H9 (cell line): ENCODE data around the gene DTHD1. TPM values are rescaled to one million over a fixed set of nuclear protein-coding genes. Genes with fewer than 3 reads are reported as not detected.

ENCODE experiments used
- DNase-seq: peaks from one replicate; pipeline ENCODE4 v3.0.0-alpha.2; 2017
- H2AFZ ChIP-seq: one replicate; pipeline ENCODE4 v1.6.1; 2013; ENCODE audit warnings: mild to moderate bottlenecking, low read length, control low read depth, moderate library complexity
- H2AK5ac ChIP-seq: 2 replicates; pipeline ENCODE4 v1.6.1; 2013; ENCODE audit warnings: low read length, control low read depth, mixed read lengths; ENCODE audit not compliant: insufficient read length
- H2BK120ac ChIP-seq: one replicate; pipeline ENCODE4 v1.6.1; 2013; ENCODE audit warnings: low read depth, mild to moderate bottlenecking, low read length, control low read depth, inconsistent platforms; ENCODE audit not compliant: poor library complexity, severe bottlenecking
- H2BK12ac ChIP-seq: 2 replicates; pipeline ENCODE4 v1.6.1; 2013; ENCODE audit warnings: low read length, control low read depth, mixed read lengths, low read depth; ENCODE audit not compliant: insufficient read length
- H2BK15ac ChIP-seq: 2 replicates; pipeline ENCODE4 v1.6.1; 2013; ENCODE audit warnings: low read depth, low read length, control low read depth
- H2BK20ac ChIP-seq: one replicate; pipeline ENCODE4 v1.6.1; 2013; ENCODE audit warnings: low read depth, mild to moderate bottlenecking, low read length, control low read depth, inconsistent platforms; ENCODE audit not compliant: poor library complexity, severe bottlenecking
- H2BK5ac ChIP-seq: 2 replicates; pipeline ENCODE4 v1.6.1; 2013; ENCODE audit warnings: low read length, control low read depth, mixed read lengths; ENCODE audit not compliant: insufficient read length
- H3K14ac ChIP-seq: 2 replicates; pipeline ENCODE4 v1.6.1; 2013; ENCODE audit warnings: low read length, control low read depth; ENCODE audit not compliant: insufficient read depth
- H3K18ac ChIP-seq: 2 replicates; pipeline ENCODE4 v1.6.1; 2013; ENCODE audit warnings: low read depth, mild to moderate bottlenecking, mixed read lengths, low read length, control low read depth; ENCODE audit not compliant: insufficient read length
- H3K23ac ChIP-seq: 2 replicates; pipeline ENCODE4 v1.6.1; 2013; ENCODE audit warnings: low read length, control low read depth, mixed read lengths, low read depth; ENCODE audit not compliant: insufficient read length
- H3K23me2 ChIP-seq: 2 replicates; pipeline ENCODE4 v1.6.1; 2013; ENCODE audit warnings: low read depth, mild to moderate bottlenecking, mixed read lengths, low read length, control low read depth; ENCODE audit not compliant: insufficient read length, poor library complexity, severe bottlenecking
- H3K27ac ChIP-seq: 2 replicates; pipeline ENCODE4 v1.5.1; 2013; ENCODE audit warnings: low read length, control low read depth, mixed read lengths, low read depth; ENCODE audit not compliant: insufficient read length
- H3K27me3 ChIP-seq: 2 replicates; pipeline ENCODE4 v1.6.1; 2013; ENCODE audit warnings: low read length, control low read depth, inconsistent platforms; ENCODE audit not compliant: insufficient read depth
- H3K4ac ChIP-seq: 2 replicates; pipeline ENCODE4 v1.6.1; 2013; ENCODE audit warnings: low read depth, mild to moderate bottlenecking, control low read depth, inconsistent platforms, low read length, moderate library complexity
- H3K4me1 ChIP-seq: 2 replicates; pipeline ENCODE4 v1.6.1; 2013; ENCODE audit warnings: low read length, control low read depth, inconsistent platforms; ENCODE audit not compliant: insufficient read depth
- H3K4me2 ChIP-seq: 2 replicates; pipeline ENCODE4 v1.6.1; 2013; ENCODE audit warnings: low read length, control low read depth, mixed read lengths; ENCODE audit not compliant: insufficient read length, insufficient read depth
- H3K56ac ChIP-seq: 2 replicates; pipeline ENCODE4 v1.6.1; 2013; ENCODE audit warnings: low read depth, mild to moderate bottlenecking, mixed read lengths, low read length, control low read depth; ENCODE audit not compliant: insufficient read length
- H3K79me1 ChIP-seq: 2 replicates; pipeline ENCODE4 v1.6.1; 2013; ENCODE audit warnings: low read depth, mild to moderate bottlenecking, moderate library complexity, low read length, control low read depth, inconsistent platforms; ENCODE audit not compliant: insufficient read depth, poor library complexity, severe bottlenecking
- H3K79me2 ChIP-seq: 2 replicates; pipeline ENCODE4 v1.6.1; 2013; ENCODE audit warnings: low read length, control low read depth, inconsistent platforms; ENCODE audit not compliant: insufficient read depth
- H3K9ac ChIP-seq: 2 replicates; pipeline ENCODE4 v1.6.1; 2013; ENCODE audit warnings: low read length, control low read depth, mixed read lengths; ENCODE audit not compliant: insufficient read length; ENCODE audit errors: extremely low read depth
- H3K9me3 ChIP-seq: one replicate; pipeline ENCODE4 v1.6.1; 2013; ENCODE audit warnings: low read depth, low read length, inconsistent platforms; ENCODE audit not compliant: control insufficient read depth
- H3T11ph ChIP-seq: one replicate; pipeline ENCODE4 v1.6.1; 2013; ENCODE audit warnings: mild to moderate bottlenecking, low read length, control low read depth, inconsistent platforms
- H4K20me1 ChIP-seq: one replicate; pipeline ENCODE4 v1.6.1; 2013; ENCODE audit not compliant: control insufficient read depth, insufficient read length, insufficient read depth
- H4K5ac ChIP-seq: 2 replicates; pipeline ENCODE4 v1.6.1; 2013; ENCODE audit warnings: low read depth, mild to moderate bottlenecking, mixed read lengths, low read length, control low read depth; ENCODE audit not compliant: insufficient read length
- H4K8ac ChIP-seq: replicated peaks from 2 replicates; pipeline ENCODE4 v1.6.1; 2013; ENCODE audit warnings: low read length, control low read depth, mixed read lengths, low read depth; ENCODE audit not compliant: insufficient read length
- H4K91ac ChIP-seq: 2 replicates; pipeline ENCODE4 v1.6.1; 2013; ENCODE audit warnings: low read depth, mild to moderate bottlenecking, moderate library complexity, mixed read lengths, low read length, control low read depth; ENCODE audit not compliant: insufficient read length
- H3K27ac Mint-ChIP-seq, 3 experiments: 2 replicates in 2 of 3; 3 replicates in 1 of 3; pipeline ENCODE4 v1.8.0; 2020 to 2021; ENCODE audit warnings: mixed read lengths in 3 of 3, mild to moderate bottlenecking in 1 of 3, moderate library complexity in 1 of 3
- H3K27me3 Mint-ChIP-seq: 2 replicates; pipeline ENCODE4 v1.8.0; 2021; ENCODE audit warnings: low read depth, mild to moderate bottlenecking, moderate library complexity, mixed read lengths
- H3K36me3 Mint-ChIP-seq, 3 experiments: 2 replicates in 2 of 3; 3 replicates in 1 of 3; pipeline ENCODE4 v1.8.0; 2020 to 2021; ENCODE audit warnings: low read depth in 3 of 3, mixed read lengths in 3 of 3; ENCODE audit not compliant: insufficient read depth in 1 of 3
- H3K4me1 Mint-ChIP-seq, 2 experiments: 2 replicates each; pipeline ENCODE4 v1.8.0; 2020; ENCODE audit warnings: mixed read lengths in 2 of 2
- H3K4me3 Mint-ChIP-seq, 2 experiments: 2 replicates in 1 of 2; 3 replicates in 1 of 2; pipeline ENCODE4 v1.8.0; 2020 to 2021; ENCODE audit warnings: mild to moderate bottlenecking in 2 of 2, mixed read lengths in 2 of 2, moderate library complexity in 1 of 2
- H3K9me3 Mint-ChIP-seq, 2 experiments: 2 replicates in 1 of 2; 3 replicates in 1 of 2; pipeline ENCODE4 v1.8.0; 2020; ENCODE audit warnings: mild to moderate bottlenecking in 2 of 2, mixed read lengths in 2 of 2, moderate library complexity in 1 of 2
- WGBS: extraction: QIAGEN DNeasy Blood & Tissue Kit; methylation state at CpG from one replicate; pipeline ENCODE4 v1.1.7; 2013; ENCODE audit warnings: missing lambda C conversion rate, low lambda C conversion rate, mixed read lengths; ENCODE audit not compliant: insufficient read length; ENCODE audit errors: extremely low coverage; 5-methylcytosine and 5-hydroxymethylcytosine counted together
- total RNA-seq: library from RNA; stranded (reverse); gene quantifications from 2 replicates; pipeline ENCODE4 v1.2.1, GENCODE V29; 2021
- TF ChIP-seq, protein P1 (sequence below): fragments of 200-600 bp; sonication (generic); conservative IDR thresholded peaks from 3 replicates; pipeline ENCODE4 v1.8.0; 2021; ENCODE audit warnings: antibody characterized with exemption, mild to moderate bottlenecking

Gene DTHD1
- total RNA-seq, 1 experiment from 2014 or later = not detected

GRCh38 chr4:36251983-36252382 lies 29.4 kb upstream of the DTHD1 start:
- H3K23me2 ChIP-seq = no peaks in the 10 kb centered on the region
- Mint-ChIP-seq H3K4me3 (no peak overlapping the region), H3K27ac (no peak overlapping the region), H3K27me3 (peaks cover 2% of the 10 kb centered on the region; the same call in 1 of the 2 replicates), H3K9me3 (no peaks in the 10 kb centered on the region), H3K36me3 (no peaks in the 10 kb centered on the region), H3K4me1 (peaks cover 5 to 6% of the 10 kb centered on the region in 2 experiments)
- no peak overlapping the region for H2BK5ac ChIP-seq
- no peak overlapping the region for H4K91ac ChIP-seq
- H3K27me3 ChIP-seq = no peaks in the 10 kb centered on the region
- H3K79me1 ChIP-seq = no peaks in the 10 kb centered on the region
- H3K56ac ChIP-seq = no peak overlapping the region
- TF ChIP-seq, protein P1, sequence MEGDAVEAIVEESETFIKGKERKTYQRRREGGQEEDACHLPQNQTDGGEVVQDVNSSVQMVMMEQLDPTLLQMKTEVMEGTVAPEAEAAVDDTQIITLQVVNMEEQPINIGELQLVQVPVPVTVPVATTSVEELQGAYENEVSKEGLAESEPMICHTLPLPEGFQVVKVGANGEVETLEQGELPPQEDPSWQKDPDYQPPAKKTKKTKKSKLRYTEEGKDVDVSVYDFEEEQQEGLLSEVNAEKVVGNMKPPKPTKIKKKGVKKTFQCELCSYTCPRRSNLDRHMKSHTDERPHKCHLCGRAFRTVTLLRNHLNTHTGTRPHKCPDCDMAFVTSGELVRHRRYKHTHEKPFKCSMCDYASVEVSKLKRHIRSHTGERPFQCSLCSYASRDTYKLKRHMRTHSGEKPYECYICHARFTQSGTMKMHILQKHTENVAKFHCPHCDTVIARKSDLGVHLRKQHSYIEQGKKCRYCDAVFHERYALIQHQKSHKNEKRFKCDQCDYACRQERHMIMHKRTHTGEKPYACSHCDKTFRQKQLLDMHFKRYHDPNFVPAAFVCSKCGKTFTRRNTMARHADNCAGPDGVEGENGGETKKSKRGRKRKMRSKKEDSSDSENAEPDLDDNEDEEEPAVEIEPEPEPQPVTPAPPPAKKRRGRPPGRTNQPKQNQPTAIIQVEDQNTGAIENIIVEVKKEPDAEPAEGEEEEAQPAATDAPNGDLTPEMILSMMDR = no peak
- no peak overlapping the region for H2BK15ac ChIP-seq
- no peak overlapping the region for H2BK20ac ChIP-seq
- H3K14ac ChIP-seq = no peak overlapping the region
- no peak overlapping the region for H4K5ac ChIP-seq
- H2BK12ac ChIP-seq = no peak overlapping the region
- no peak overlapping the region for H3K18ac ChIP-seq
- no peak overlapping the region for H2BK120ac ChIP-seq
- no peak overlapping the region for H3K4me2 ChIP-seq
- no peak overlapping the region for H3T11ph ChIP-seq
- no peak for DNase-seq
- H3K79me2 ChIP-seq = no peaks in the 10 kb centered on the region
- H3K4me1 ChIP-seq = no peaks in the 10 kb centered on the region
- no peaks in the 10 kb centered on the region for H4K20me1 ChIP-seq
- H3K9ac ChIP-seq = no peak overlapping the region
- no peaks in the 10 kb centered on the region for H3K9me3 ChIP-seq
- H4K8ac ChIP-seq = no peak overlapping the region
- H3K23ac ChIP-seq = no peak overlapping the region
- no CpG with 5 or more reads among the region's 2 CpGs for WGBS
- H3K4ac ChIP-seq = no peak overlapping the region
- H2AK5ac ChIP-seq = no peak overlapping the region
- H2AFZ ChIP-seq = no peak overlapping the region
- no peak overlapping the region for H3K27ac ChIP-seq
